Breast epithelium (tissue), 4 donors: ENCODE results near the gene CADPS. TPM values are rescaled to one million over a fixed set of nuclear protein-coding genes. Genes with fewer than 3 reads are reported as not detected.

Experiments used
- DNase-seq, 2 donors: peaks; one replicate each; pipeline ENCODE4 v3.0.0-alpha.2; 2019; ENCODE audit warnings: low spot score in 2 of 2
- H3K27ac ChIP-seq, 2 donors: fragments of 200-600 bp; sonication (generic) in 1 of 2; one replicate each; pipeline ENCODE4 v1.5.1; 2016 to 2019; ENCODE audit warnings: mild to moderate bottlenecking in 1 of 2
- H3K27me3 ChIP-seq, 2 donors: fragments of 200-600 bp; sonication (generic) in 1 of 2; one replicate each; pipeline versions ENCODE4 v1.5.1 to v1.6.0; 2017 to 2019; ENCODE audit warnings: control low read depth in 1 of 2, mild to moderate bottlenecking in 1 of 2
- H3K36me3 ChIP-seq: fragments of 200-600 bp; one replicate; pipeline ENCODE4 v1.5.1; 2019
- H3K4me1 ChIP-seq, 2 donors: fragments of 200-600 bp; sonication (generic); one replicate each; pipeline ENCODE4 v1.5.1; 2016 to 2019; ENCODE audit warnings: control low read depth in 1 of 2
- H3K4me3 ChIP-seq, 3 donors: fragments of 200-600 bp; sonication (generic); 1 replicate in 2 of 3; 2 replicates in 1 of 3; pipeline ENCODE4 v1.5.1; 2016 to 2019; ENCODE audit warnings: mild to moderate bottlenecking in 3 of 3, moderate library complexity in 2 of 3
- H3K9me3 ChIP-seq, 2 donors: fragments of 200-600 bp; sonication (generic) in 1 of 2; one replicate each; pipeline ENCODE4 v1.5.1; 2016 to 2019; ENCODE audit warnings: control low read depth in 1 of 2
- CTCF ChIP-seq, 3 donors: fragments of 450-650 bp; IDR thresholded peaks; one replicate each; pipeline ENCODE4 v1.5.1; 2016 to 2017; ENCODE audit warnings: antibody characterized with exemption in 3 of 3, mild to moderate bottlenecking in 3 of 3, moderate library complexity in 3 of 3
- POLR2A ChIP-seq: fragments of 450-650 bp; IDR thresholded peaks from one replicate; pipeline ENCODE4 v1.6.1; 2016; ENCODE audit warnings: antibody characterized with exemption, mild to moderate bottlenecking, moderate library complexity
- POLR2AphosphoS5 ChIP-seq, 3 donors: sonication (generic); formaldehyde crosslinking; IDR thresholded peaks; one replicate each; pipeline ENCODE4 v1.6.1; 2017; ENCODE audit warnings: antibody characterized with exemption in 3 of 3
- intact Hi-C: fragments of 100-400 bp; cut with DNase I; formaldehyde crosslinking; loops from one replicate; pipeline ENCODE4 v1.15.1; 2023; ENCODE audit warnings: low total_unique reads
- total RNA-seq, 3 donors: library from RNA; depleted of rRNA; stranded (reverse); fragments of >200 nt; gene quantifications; one replicate each; pipeline ENCODE4 v1.1.0, GENCODE V29; 2016

The CADPS gene
- total RNA-seq, 3 donors from 2014 or later: under 0.01 to 45.8 (median 0.15) TPM

- Histone ChIP-seq H3K4me1 (no peaks in the 10 kb centered on the region), H3K4me3 (no peak overlapping the region), H3K27ac (no peak overlapping the region), H3K9me3 (no peaks in the 10 kb centered on the region), H3K36me3 (no peaks in the 10 kb centered on the region), H3K27me3 (no peaks in the 10 kb centered on the region)
- DNase-seq: no peak
- intact Hi-C loops: no loop called here
- TF ChIP-seq CTCF (IDR thresholded peaks at IDR 0.05): no peak
- TF ChIP-seq POLR2AphosphoS5 (IDR thresholded peaks at IDR 0.05): no peak
These were observed 188.5 kb downstream of the CADPS start for GRCh38 chr3:62686503-62687294.

- TF ChIP-seq POLR2AphosphoS5 (IDR thresholded peaks at IDR 0.05) (no peak), CTCF (IDR thresholded peaks at IDR 0.05) (no peak), POLR2A (no peak)
- H3K27ac ChIP-seq: no peak overlapping the region
- H3K4me3 ChIP-seq: no peak overlapping the region
- intact Hi-C loops: no loop called here
- H3K9me3 ChIP-seq: no peaks in the 10 kb centered on the region
- no peaks in the 10 kb centered on the region for H3K27me3 ChIP-seq
- H3K36me3 ChIP-seq: no peaks in the 10 kb centered on the region
- DNase-seq: no peak
- no peaks in the 10 kb centered on the region for H3K4me1 ChIP-seq
These were observed 192.4 kb downstream of the CADPS start for GRCh38 chr3:62682826-62683225.

- Histone ChIP-seq H3K9me3 (no peaks in the 10 kb centered on the region), H3K27me3 (no peaks in the 10 kb centered on the region), H3K4me1 (no peaks in the 10 kb centered on the region), H3K36me3 (no peaks in the 10 kb centered on the region), H3K4me3 (no peak overlapping the region), H3K27ac (no peak overlapping the region)
- DNase-seq: no peak
- TF ChIP-seq POLR2A (no peak), POLR2AphosphoS5 (IDR thresholded peaks at IDR 0.05) (no peak), CTCF (IDR thresholded peaks at IDR 0.05) (no peak)
- intact Hi-C loops: no loop called here
These were observed 195.2 kb downstream of the CADPS start for GRCh38 chr3:62679988-62680387.

- no peak overlapping the region for H3K4me3 ChIP-seq
- TF ChIP-seq CTCF (IDR thresholded peaks at IDR 0.05) (no peak), POLR2A (no peak), POLR2AphosphoS5 (IDR thresholded peaks at IDR 0.05) (no peak)
- no peaks in the 10 kb centered on the region for H3K27me3 ChIP-seq
- no peaks in the 10 kb centered on the region for H3K4me1 ChIP-seq
- DNase-seq: no peak
- no peaks in the 10 kb centered on the region for H3K9me3 ChIP-seq
- intact Hi-C loops: no loop called here
- H3K36me3 ChIP-seq: no peaks in the 10 kb centered on the region
- H3K27ac ChIP-seq: no peak overlapping the region
These were observed 196.4 kb downstream of the CADPS start for GRCh38 chr3:62678841-62679240.

- H3K4me1 ChIP-seq: no peaks in the 10 kb centered on the region
- H3K27ac ChIP-seq: no peak overlapping the region
- TF ChIP-seq POLR2AphosphoS5 (IDR thresholded peaks at IDR 0.05): no peak
- no peak for TF ChIP-seq POLR2A
- no peak overlapping the region for H3K4me3 ChIP-seq
- no peaks in the 10 kb centered on the region for H3K9me3 ChIP-seq
- H3K36me3 ChIP-seq: no peaks in the 10 kb centered on the region
- intact Hi-C loops: no loop called here
- DNase-seq: no peak
- H3K27me3 ChIP-seq: no peaks in the 10 kb centered on the region
These were observed 197.3 kb downstream of the CADPS start for GRCh38 chr3:62677926-62678325.
